DND-41 (cell line): ENCODE measurements around the gene RFX1.
"Not testable (repeated sequence)": the region's sequence is repeated elsewhere in the genome, so short reads cannot be mapped to it uniquely, and the experiment has no call there.

Source experiments
- ATAC-seq: fragments of 200-7000 bp; cut with Tn5 transposase; 3 replicates; pipeline ENCODE4 v1.9.1; 2021; ENCODE audit warnings: low read depth; ENCODE audit not compliant: insufficient read depth
- DNase-seq: peaks from one replicate; pipeline ENCODE4 v3.0.0-alpha.2; 2020
- H2AFZ ChIP-seq: 2 replicates; pipeline ENCODE4 v1.6.0; 2012; ENCODE audit warnings: low read depth, low read length
- H3K27ac ChIP-seq: 2 replicates; pipeline ENCODE4 v1.5.1; 2012; ENCODE audit warnings: low read length, inconsistent platforms
- H3K27me3 ChIP-seq: fragments of 200-600 bp; sonication (generic); 2 replicates; pipeline ENCODE4 v1.6.0; 2012; ENCODE audit warnings: low read length, mild to moderate bottlenecking, inconsistent platforms; ENCODE audit not compliant: insufficient read depth, poor library complexity
- H3K36me3 ChIP-seq: 2 replicates; pipeline ENCODE4 v1.5.1; 2012; ENCODE audit warnings: low read length, inconsistent platforms; ENCODE audit not compliant: insufficient read depth
- H3K4me1 ChIP-seq: 2 replicates; pipeline ENCODE4 v1.5.1; 2012; ENCODE audit warnings: mild to moderate bottlenecking, low read length; ENCODE audit not compliant: insufficient read depth
- H3K4me2 ChIP-seq: 2 replicates; pipeline ENCODE4 v1.6.0; 2012; ENCODE audit warnings: mild to moderate bottlenecking, moderate library complexity, low read length, inconsistent platforms; ENCODE audit not compliant: insufficient read depth
- H3K4me3 ChIP-seq, 2 experiments: fragments of 200-600 bp in 1 of 2; shearing (Covaris generic) in 1 of 2; 2 replicates each; pipeline ENCODE4 v1.5.1; 2012 to 2016; ENCODE audit warnings: inconsistent platforms in 2 of 2, low read length in 2 of 2, mild to moderate bottlenecking in 2 of 2, low read depth in 1 of 2, moderate library complexity in 1 of 2
- H3K79me2 ChIP-seq: 2 replicates; pipeline ENCODE4 v1.6.0; 2012; ENCODE audit warnings: low read length, inconsistent platforms; ENCODE audit not compliant: insufficient read depth
- H3K9ac ChIP-seq: 2 replicates; pipeline ENCODE4 v1.6.0; 2012; ENCODE audit warnings: low read depth, mild to moderate bottlenecking, inconsistent platforms, low read length, moderate library complexity
- H3K9me3 ChIP-seq: 2 replicates; pipeline ENCODE4 v1.5.1; 2012; ENCODE audit warnings: low read length, moderate library complexity, mild to moderate bottlenecking, inconsistent platforms; ENCODE audit not compliant: insufficient read depth, severe bottlenecking
- H4K20me1 ChIP-seq: 2 replicates; pipeline ENCODE4 v1.6.0; 2012; ENCODE audit warnings: low read length; ENCODE audit not compliant: insufficient read depth
- CTCF ChIP-seq: IDR thresholded peaks from 2 replicates; pipeline ENCODE4 v1.5.1; 2012; ENCODE audit warnings: borderline replicate concordance, low read length, moderate library complexity, mild to moderate bottlenecking; ENCODE audit not compliant: poor library complexity, severe bottlenecking; ENCODE audit errors: extremely low read depth
- EZH2 ChIP-seq: IDR thresholded peaks from 3 replicates; pipeline ENCODE4 v1.6.1; 2012; ENCODE audit warnings: borderline replicate concordance, low read depth, mild to moderate bottlenecking, moderate library complexity, low read length, inconsistent platforms; ENCODE audit not compliant: severe bottlenecking

Gene RFX1

GRCh38 chr19:14035159-14035558, 29.0 kb upstream of the RFX1 start:
- not testable (repeated sequence) for H3K9me3 ChIP-seq, H3K4me3 ChIP-seq, H2AFZ ChIP-seq, H3K9ac ChIP-seq, H4K20me1 ChIP-seq, H3K27ac ChIP-seq, H3K4me2 ChIP-seq, H3K79me2 ChIP-seq, H3K27me3 ChIP-seq, ATAC-seq, DNase-seq
- H3K36me3 ChIP-seq, result peaks cover 13% of the 10 kb centered on the region
- H3K4me1 ChIP-seq, result peaks cover 27% of the 10 kb centered on the region
- peak; percentile 11 for TF ChIP-seq CTCF

GRCh38 chr19:14033946-14034345, 27.8 kb upstream of the RFX1 start:
- ATAC-seq (no peak), DNase-seq (no peak)
- H3K4me3 ChIP-seq, result no peak overlapping the region
- no peak overlapping the region for H2AFZ ChIP-seq
- H4K20me1 ChIP-seq, result peaks cover 3% of the 10 kb centered on the region; the same call in 1 of the 2 replicates
- H3K9ac ChIP-seq, result no peak overlapping the region
- peaks cover 8% of the 10 kb centered on the region for H3K79me2 ChIP-seq
- H3K4me1 ChIP-seq, result peaks cover 27% of the 10 kb centered on the region
- no peak overlapping the region for H3K27ac ChIP-seq
- TF ChIP-seq EZH2 (no peak), CTCF (no peak)
- no peaks in the 10 kb centered on the region for H3K27me3 ChIP-seq
- H3K9me3 ChIP-seq, result no peaks in the 10 kb centered on the region
- H3K36me3 ChIP-seq, result peaks cover under 1% of the 10 kb centered on the region
- H3K4me2 ChIP-seq, result no peak overlapping the region

GRCh38 chr19:14031719-14032480, 25.8 kb upstream of the RFX1 start, which contains the start of gene IL27RA:
TSS of gene IL27RA (plus strand) at chr19:14031762. CDS start at chr19:14031873, 111 bp downstream.
- Histone ChIP-seq H2AFZ (peak within 1 kb of the TSS; percentile 76), H4K20me1 (peaks cover 3% of the 10 kb centered on the region; the same call in 1 of the 2 replicates), H3K4me1 (peaks cover 27% of the 10 kb centered on the region), H3K4me2 (peak within 1 kb of the TSS; percentile 79), H3K9ac (peak within 1 kb of the TSS; percentile 73), H3K27me3 (no peaks in the 10 kb centered on the region), H3K79me2 (peaks cover 8% of the 10 kb centered on the region), H3K9me3 (no peaks in the 10 kb centered on the region), H3K36me3 (0 out of 2 replicates have a peak, but pooled peaks cover 6% of the 10 kb centered on the region), H3K27ac (peak within 1 kb of the TSS; percentile 84), H3K4me3 (peak within 1 kb of the TSS; percentile 31 to 60; a peak in 3 of 4 replicates)
- peak; percentile 89 for ATAC-seq
- peak; percentile 92 for DNase-seq
- peak; percentile 83 for TF ChIP-seq CTCF
- TF ChIP-seq EZH2, result no peak
